ENCODE results near the gene MYLK. TPM values are rescaled to one million over a fixed set of nuclear protein-coding genes. Genes with fewer than 3 reads are reported as not detected.
A peak's percentile ranks its signal among the peaks of the same experiment; 100 is the strongest.

The MYLK gene
- total RNA-seq, 1 donor from 2014 or later = 20.1 TPM

DNA sequence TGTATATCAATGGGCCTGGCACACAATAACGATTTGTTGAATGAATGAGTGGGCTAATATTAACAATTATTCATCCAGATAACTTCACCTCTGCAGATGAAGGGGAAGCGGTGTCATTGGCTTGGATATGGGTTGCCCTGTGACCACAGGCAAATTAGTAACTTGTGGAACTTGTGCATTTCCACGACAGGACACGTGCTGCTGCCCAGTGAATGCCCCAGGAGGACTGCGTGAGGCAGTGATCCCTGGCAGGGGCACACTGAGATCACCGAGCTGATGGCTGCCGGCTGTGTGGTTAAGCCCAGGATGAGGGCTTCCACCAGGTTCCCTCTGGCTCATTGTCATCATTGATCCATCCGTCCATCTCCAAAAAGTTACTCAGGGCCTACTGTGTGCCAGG lies 215.2 kb downstream of the MYLK start:
- no peak for DNase-seq (ENCODE audit: low read depth, low spot score)
- Mint-ChIP-seq H3K27ac (ENCODE audit: unreplicated experiment) (no peak overlapping the region), H3K27me3 (ENCODE audit: low read depth) (no peaks in the 10 kb centered on the region), H3K4me3 (no peak overlapping the region), H3K9me3 (no peaks in the 10 kb centered on the region), H3K4me1 (peaks cover 9% of the 10 kb centered on the region), H3K36me3 (ENCODE audit: low read depth) (peaks cover 4% of the 10 kb centered on the region)
- TF ChIP-seq, protein P1, sequence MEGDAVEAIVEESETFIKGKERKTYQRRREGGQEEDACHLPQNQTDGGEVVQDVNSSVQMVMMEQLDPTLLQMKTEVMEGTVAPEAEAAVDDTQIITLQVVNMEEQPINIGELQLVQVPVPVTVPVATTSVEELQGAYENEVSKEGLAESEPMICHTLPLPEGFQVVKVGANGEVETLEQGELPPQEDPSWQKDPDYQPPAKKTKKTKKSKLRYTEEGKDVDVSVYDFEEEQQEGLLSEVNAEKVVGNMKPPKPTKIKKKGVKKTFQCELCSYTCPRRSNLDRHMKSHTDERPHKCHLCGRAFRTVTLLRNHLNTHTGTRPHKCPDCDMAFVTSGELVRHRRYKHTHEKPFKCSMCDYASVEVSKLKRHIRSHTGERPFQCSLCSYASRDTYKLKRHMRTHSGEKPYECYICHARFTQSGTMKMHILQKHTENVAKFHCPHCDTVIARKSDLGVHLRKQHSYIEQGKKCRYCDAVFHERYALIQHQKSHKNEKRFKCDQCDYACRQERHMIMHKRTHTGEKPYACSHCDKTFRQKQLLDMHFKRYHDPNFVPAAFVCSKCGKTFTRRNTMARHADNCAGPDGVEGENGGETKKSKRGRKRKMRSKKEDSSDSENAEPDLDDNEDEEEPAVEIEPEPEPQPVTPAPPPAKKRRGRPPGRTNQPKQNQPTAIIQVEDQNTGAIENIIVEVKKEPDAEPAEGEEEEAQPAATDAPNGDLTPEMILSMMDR (conservative IDR thresholded peaks at IDR 0.05) = no peak

DNA sequence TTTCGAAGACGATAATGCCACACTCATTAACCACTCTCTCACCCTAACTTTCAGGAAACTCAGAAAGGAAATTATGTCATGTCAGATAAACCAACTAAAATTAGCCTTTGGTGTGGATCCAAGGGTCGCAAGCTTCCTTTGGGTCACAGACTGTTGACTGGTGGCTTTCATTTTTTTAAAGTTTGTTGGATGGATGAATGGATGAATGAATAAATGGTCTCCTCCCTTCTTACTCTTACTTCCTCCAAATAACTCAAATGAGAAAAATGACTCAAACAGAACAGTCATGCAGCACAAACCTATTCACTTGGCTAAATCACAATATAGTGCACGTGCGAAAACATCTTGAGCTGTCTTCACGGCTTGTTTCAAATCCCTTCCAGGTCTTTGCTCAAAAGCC lies 216.3 kb downstream of the MYLK start:
- no peak overlapping the region for H3K27ac Mint-ChIP-seq (ENCODE audit: unreplicated experiment)
- no peak overlapping the region for H3K4me3 Mint-ChIP-seq
- TF ChIP-seq, protein P1 (conservative IDR thresholded peaks at IDR 0.05) = no peak
- peaks cover 9% of the 10 kb centered on the region for H3K4me1 Mint-ChIP-seq
- H3K27me3 Mint-ChIP-seq (ENCODE audit: low read depth) = no peaks in the 10 kb centered on the region
- DNase-seq (ENCODE audit: low read depth, low spot score) = no peak
- no peaks in the 10 kb centered on the region for H3K9me3 Mint-ChIP-seq
- H3K36me3 Mint-ChIP-seq (ENCODE audit: low read depth) = peaks cover 10% of the 10 kb centered on the region

DNA sequence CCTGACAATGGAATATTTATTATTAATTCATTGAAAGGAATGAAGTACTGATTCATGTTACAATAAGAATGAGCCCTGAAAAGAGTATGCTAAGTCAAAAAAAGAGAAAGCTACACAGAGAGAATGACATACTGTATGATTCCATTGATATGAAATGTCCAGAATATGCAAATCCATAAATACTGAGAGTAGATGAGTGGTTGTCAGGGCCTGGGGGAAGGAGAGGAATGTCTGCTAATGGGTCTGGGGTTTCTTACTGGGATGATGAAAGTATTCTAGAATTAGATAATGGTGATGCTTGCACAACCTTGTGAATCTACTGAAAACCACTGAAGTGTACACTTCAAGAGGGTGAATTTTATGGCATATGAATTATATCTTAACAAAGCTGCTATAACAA lies 219.4 kb downstream of the MYLK start:
- Mint-ChIP-seq H3K9me3 (no peaks in the 10 kb centered on the region), H3K4me1 (peaks cover 31% of the 10 kb centered on the region), H3K27ac (ENCODE audit: unreplicated experiment) (no peak overlapping the region), H3K36me3 (ENCODE audit: low read depth) (peaks cover 10% of the 10 kb centered on the region), H3K27me3 (ENCODE audit: low read depth) (no peaks in the 10 kb centered on the region), H3K4me3 (no peak overlapping the region)
- no peak for DNase-seq (ENCODE audit: low read depth, low spot score)
- TF ChIP-seq, protein P1 (conservative IDR thresholded peaks at IDR 0.05) = no peak

DNA sequence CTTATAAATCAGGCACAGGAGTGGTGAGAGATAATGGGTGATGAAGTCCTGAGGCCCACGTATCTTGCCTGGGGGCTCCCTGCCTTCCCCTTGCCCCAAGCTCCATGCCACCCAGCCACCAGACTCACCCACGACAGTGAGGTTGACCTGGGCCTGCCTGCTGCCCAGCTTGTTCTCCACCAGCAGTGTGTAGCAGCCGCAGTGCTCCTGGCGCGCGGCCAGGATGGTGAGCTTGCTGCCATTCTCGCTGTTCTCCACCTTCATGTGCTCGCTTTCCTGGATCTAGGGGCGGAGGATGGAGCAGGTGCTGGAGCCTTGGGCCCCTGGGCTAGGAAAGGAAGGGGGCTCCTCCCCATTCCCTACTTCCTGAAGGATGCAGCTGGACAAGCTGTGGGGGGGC lies 220.2 kb downstream of the MYLK start:
- TF ChIP-seq, protein P1 (conservative IDR thresholded peaks at IDR 0.05) = no peak
- DNase-seq (ENCODE audit: low read depth, low spot score) = no peak
- no peaks in the 10 kb centered on the region for H3K9me3 Mint-ChIP-seq
- H3K27me3 Mint-ChIP-seq (ENCODE audit: low read depth) = no peaks in the 10 kb centered on the region
- peaks cover 10% of the 10 kb centered on the region for H3K36me3 Mint-ChIP-seq (ENCODE audit: low read depth)
- H3K4me1 Mint-ChIP-seq = peaks cover 31% of the 10 kb centered on the region
- no peak overlapping the region for H3K4me3 Mint-ChIP-seq
- no peak overlapping the region for H3K27ac Mint-ChIP-seq (ENCODE audit: unreplicated experiment)

DNA sequence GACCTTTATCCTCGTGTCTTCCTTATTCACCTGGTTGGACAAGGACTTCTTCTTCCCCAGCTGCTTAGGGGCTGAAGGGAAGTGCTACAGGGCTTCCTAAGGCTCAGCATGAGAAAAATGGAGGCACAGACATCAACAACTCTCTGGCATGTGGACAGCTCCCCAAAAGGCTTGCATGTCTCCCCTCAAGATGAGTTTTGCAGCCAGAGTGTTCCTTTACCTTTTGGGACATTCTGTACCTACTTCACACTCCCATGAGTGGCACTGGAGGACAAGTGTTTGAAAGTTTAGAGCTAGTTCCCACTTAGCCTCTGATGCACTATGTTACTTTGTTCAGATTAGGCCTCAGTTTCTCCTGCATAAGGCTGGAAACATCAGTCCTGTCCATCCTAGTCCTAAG lies 222.2 kb downstream of the MYLK start:
- H3K27me3 Mint-ChIP-seq (ENCODE audit: low read depth) = no peaks in the 10 kb centered on the region
- H3K9me3 Mint-ChIP-seq = no peaks in the 10 kb centered on the region
- TF ChIP-seq, protein P1 (conservative IDR thresholded peaks at IDR 0.05) = no peak
- no peak overlapping the region for H3K27ac Mint-ChIP-seq (ENCODE audit: unreplicated experiment)
- H3K36me3 Mint-ChIP-seq (ENCODE audit: low read depth) = peaks cover 19% of the 10 kb centered on the region
- H3K4me1 Mint-ChIP-seq = peaks cover 22% of the 10 kb centered on the region
- DNase-seq (ENCODE audit: low read depth, low spot score) = no peak
- no peak overlapping the region for H3K4me3 Mint-ChIP-seq

DNA sequence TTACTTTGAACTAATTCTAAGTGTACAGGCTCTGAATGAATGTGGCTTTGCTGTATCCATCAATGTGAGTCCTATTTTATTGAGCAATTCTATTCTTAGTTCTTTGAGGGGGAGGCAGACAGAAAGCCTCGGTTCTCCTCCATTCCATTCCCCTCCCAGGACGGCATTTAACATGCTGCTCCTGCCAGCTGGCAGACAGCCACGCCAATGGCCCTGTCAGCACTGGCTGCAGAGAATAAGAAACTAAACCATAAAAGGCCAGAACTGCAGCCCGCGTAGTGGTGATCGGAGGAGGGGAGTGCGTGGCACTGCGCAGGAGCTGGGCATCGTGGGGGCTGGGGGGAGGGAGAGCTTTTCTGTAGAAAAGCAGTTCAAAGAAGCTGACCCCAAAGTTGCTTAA lies 223.2 kb downstream of the MYLK start:
- Mint-ChIP-seq H3K27me3 (ENCODE audit: low read depth) (no peaks in the 10 kb centered on the region), H3K4me3 (peak overlapping the region; percentile 5), H3K9me3 (no peaks in the 10 kb centered on the region), H3K4me1 (peaks cover 22% of the 10 kb centered on the region), H3K36me3 (ENCODE audit: low read depth) (peaks cover 23% of the 10 kb centered on the region), H3K27ac (ENCODE audit: unreplicated experiment) (peak overlapping the region; percentile 83)
- TF ChIP-seq, protein P1 (conservative IDR thresholded peaks at IDR 0.05) = no peak
- no peak for DNase-seq (ENCODE audit: low read depth, low spot score)

Measured in neural crest cell (in vitro differentiated cells).